ENCODE data around the gene TSPAN31. TPM values are rescaled to one million over a fixed set of nuclear protein-coding genes. Genes with fewer than 3 reads are reported as not detected.

Gene TSPAN31
- total RNA-seq, 1 donor from 2014 or later: 109 TPM

DNA sequence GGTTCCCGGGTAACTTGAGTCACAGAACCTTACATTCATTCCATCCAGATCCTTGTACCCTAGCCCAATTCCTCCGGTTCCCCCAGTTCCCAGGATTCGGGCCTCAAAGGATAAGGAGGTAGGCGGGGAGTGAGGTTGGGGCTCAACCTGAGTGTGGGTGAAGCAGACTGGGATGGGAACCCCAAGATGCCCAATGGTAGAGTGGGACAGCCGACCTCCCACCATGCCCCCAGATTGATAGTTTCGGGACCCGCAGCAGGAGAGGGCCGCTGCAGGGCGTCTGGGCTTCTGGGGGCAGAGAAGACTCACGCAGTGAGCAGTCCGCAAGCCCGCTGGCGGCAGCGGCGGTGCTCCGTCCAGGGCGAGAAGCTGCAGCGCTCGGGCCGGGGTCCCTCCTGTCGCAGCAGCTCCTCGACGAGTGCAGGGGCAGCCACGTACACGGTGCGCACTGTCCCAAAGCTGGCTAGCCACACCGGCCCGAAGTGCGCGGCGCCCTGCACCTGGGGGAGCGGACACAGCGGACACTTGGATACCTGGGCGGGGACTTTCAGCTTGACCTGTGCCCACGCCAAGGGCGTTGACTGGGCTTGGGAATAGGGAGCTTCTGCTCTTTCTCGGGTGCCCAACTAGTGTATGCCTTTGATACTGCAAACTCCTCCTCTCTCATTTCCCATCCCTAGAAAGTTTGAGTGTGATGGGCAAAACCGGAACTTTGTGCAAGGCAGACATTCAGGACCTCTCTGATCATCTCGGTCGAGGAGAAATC lies 21.0 kb downstream of the TSPAN31 start:
- TF ChIP-seq, protein P1, sequence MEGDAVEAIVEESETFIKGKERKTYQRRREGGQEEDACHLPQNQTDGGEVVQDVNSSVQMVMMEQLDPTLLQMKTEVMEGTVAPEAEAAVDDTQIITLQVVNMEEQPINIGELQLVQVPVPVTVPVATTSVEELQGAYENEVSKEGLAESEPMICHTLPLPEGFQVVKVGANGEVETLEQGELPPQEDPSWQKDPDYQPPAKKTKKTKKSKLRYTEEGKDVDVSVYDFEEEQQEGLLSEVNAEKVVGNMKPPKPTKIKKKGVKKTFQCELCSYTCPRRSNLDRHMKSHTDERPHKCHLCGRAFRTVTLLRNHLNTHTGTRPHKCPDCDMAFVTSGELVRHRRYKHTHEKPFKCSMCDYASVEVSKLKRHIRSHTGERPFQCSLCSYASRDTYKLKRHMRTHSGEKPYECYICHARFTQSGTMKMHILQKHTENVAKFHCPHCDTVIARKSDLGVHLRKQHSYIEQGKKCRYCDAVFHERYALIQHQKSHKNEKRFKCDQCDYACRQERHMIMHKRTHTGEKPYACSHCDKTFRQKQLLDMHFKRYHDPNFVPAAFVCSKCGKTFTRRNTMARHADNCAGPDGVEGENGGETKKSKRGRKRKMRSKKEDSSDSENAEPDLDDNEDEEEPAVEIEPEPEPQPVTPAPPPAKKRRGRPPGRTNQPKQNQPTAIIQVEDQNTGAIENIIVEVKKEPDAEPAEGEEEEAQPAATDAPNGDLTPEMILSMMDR (IDR thresholded peaks at IDR 0.05; ENCODE audit: insufficient read depth, low read length, severe bottlenecking): no peak
- Histone ChIP-seq H3K4me3 (ENCODE audit: low read depth, low read length) (peak overlapping the region; percentile 52), H3K36me3 (ENCODE audit: control insufficient read depth, insufficient read depth, low read length) (peaks cover 3% of the 10 kb centered on the region), H3K27me3 (ENCODE audit: control insufficient read depth, insufficient read depth, low read length) (no peaks in the 10 kb centered on the region)
- DNase-seq (ENCODE audit: low read depth) (peak; percentile 31), FAIRE-seq (no peak)

DNA sequence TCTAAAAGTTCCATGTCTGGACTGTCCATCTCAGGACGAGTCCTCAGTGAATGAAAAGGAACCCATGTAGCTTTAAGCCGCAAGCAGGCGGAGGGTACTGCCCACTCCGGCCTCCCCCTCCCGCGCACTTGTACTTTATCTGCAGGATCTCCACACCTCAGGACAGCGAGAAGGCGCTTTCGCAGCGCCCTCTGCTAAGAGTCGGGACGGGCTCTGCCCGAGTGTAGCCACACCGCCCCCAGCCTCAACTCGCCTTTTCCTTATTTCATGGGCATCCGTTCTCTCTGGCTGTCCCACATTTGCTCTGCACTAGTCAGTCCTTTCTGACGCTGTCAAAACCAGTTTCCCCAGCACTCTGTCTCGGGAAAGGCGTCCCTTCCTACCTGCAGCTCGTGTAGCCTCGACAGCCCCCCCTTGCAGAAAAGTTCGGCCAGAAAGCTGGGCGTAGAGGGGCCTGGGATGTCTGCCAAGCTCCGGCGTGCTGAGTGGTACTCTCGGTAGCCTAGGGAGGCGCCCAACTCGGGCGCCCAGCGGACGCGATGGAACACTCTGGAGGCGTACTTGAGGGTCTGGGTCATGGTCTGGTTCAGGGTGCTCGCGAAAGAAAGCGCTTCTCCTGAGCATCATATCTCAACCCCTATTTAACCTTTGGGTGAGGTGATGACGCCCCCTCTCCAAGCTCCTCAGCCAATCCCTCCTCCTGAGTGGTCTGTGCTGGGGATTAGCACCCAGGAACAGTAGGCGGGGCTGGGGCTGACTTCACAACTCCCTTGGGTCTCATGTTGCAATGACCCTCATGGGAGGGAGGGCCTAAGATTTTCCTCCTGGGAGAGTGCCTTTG lies 21.8 kb downstream of the TSPAN31 start, which contains the start of gene CYP27B1:
Gene CYP27B1, minus strand, starts transcription at position 615 of the 841 bp plus-strand sequence. Its CDS starts 37 bp downstream, at position 578.
- Histone ChIP-seq H3K27me3 (ENCODE audit: control insufficient read depth, insufficient read depth, low read length) (no peaks in the 10 kb centered on the region), H3K4me3 (ENCODE audit: low read depth, low read length) (peak within 1 kb of the TSS; percentile 52), H3K36me3 (ENCODE audit: control insufficient read depth, insufficient read depth, low read length) (peaks cover 3% of the 10 kb centered on the region)
- TF ChIP-seq, protein P1 (IDR thresholded peaks at IDR 0.05; ENCODE audit: insufficient read depth, low read length, severe bottlenecking): no peak
- peak; percentile 75 for DNase-seq (ENCODE audit: low read depth)
- FAIRE-seq: no peak

DNA sequence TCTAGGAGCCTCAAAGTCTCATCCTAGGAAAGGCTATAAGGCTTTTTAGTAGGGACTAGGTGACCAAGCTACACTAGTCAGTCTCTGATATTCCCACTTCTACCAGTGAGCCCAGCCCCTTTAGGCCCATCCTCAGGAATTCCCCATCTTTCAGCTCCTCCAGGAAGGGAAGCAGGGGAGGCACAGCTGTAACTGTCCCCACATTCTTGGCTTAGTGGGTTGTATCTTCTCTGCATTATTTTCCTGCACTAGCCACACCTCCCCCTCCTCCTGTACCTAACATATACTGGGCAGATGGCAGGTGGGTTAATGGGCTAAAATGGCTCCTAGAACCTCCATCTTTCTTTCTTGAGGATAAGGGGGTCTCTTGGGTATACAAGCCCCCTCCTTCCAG lies 22.5 kb downstream of the TSPAN31 start:
- no peak overlapping the region for H3K4me3 ChIP-seq (ENCODE audit: low read depth, low read length)
- FAIRE-seq: no peak
- H3K36me3 ChIP-seq (ENCODE audit: control insufficient read depth, insufficient read depth, low read length): peaks cover 3% of the 10 kb centered on the region
- DNase-seq (ENCODE audit: low read depth): no peak
- TF ChIP-seq, protein P1 (IDR thresholded peaks at IDR 0.05; ENCODE audit: insufficient read depth, low read length, severe bottlenecking): no peak
- no peaks in the 10 kb centered on the region for H3K27me3 ChIP-seq (ENCODE audit: control insufficient read depth, insufficient read depth, low read length)

DNA sequence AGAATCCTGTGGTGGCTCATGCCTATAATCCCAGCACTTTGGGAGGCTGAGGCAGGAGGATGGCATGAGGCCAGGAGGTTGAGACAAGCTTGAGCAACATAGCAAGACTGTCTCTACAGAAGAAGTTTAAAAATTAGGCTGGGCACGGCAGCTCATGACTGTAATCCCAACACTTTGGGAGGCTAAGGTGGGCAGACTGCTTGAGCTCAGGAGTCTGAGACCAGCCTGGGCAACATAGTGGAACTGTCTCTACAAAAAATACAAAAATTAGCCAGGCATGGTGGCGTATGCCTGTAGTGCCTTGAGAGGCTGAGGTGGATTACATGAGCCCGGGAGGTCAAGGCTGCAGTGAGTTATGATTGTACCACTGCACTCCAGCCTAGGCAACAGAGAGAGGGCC lies 23.0 kb downstream of the TSPAN31 start:
- H3K27me3 ChIP-seq (ENCODE audit: control insufficient read depth, insufficient read depth, low read length): no peaks in the 10 kb centered on the region
- no peak for FAIRE-seq
- TF ChIP-seq, protein P1 (IDR thresholded peaks at IDR 0.05; ENCODE audit: insufficient read depth, low read length, severe bottlenecking): no peak
- no peak for DNase-seq (ENCODE audit: low read depth)
- no peak overlapping the region for H3K4me3 ChIP-seq (ENCODE audit: low read depth, low read length)
- peaks cover 3% of the 10 kb centered on the region for H3K36me3 ChIP-seq (ENCODE audit: control insufficient read depth, insufficient read depth, low read length)

DNA sequence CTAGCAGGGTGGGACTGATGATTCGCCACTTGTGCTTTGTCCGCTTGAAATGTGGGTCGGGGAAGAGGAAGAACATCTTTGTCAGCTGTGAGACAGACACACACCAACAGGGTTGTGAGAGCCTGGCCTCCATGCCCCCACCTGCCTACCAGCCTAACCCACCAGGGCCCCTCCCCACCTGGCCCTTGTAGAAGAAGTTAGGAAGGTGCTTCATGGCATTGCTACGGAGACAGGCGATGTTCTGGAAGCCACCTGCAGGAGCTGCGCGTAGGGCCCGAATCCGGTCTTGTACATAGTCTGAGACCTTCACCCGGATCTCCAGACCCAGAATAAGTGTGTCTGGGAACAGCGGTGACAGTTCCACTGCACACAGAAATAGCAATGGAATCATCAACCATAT lies 24.8 kb downstream of the TSPAN31 start:
- no peak for FAIRE-seq
- DNase-seq (ENCODE audit: low read depth): no peak
- H3K36me3 ChIP-seq (ENCODE audit: control insufficient read depth, insufficient read depth, low read length): peaks cover 3% of the 10 kb centered on the region
- TF ChIP-seq, protein P1 (IDR thresholded peaks at IDR 0.05; ENCODE audit: insufficient read depth, low read length, severe bottlenecking): no peak
- no peak overlapping the region for H3K4me3 ChIP-seq (ENCODE audit: low read depth, low read length)
- H3K27me3 ChIP-seq (ENCODE audit: control insufficient read depth, insufficient read depth, low read length): no peaks in the 10 kb centered on the region
